T47D (cell line): ENCODE data around the gene ADAM12.

ENCODE experiments used
- DNase-seq, 2 experiments: peaks; one replicate each; pipeline versions ENCODE4 v3.0.0 to v3.0.0-alpha.2; 2011 to 2012; ENCODE audit warnings: low read depth in 1 of 2, low spot score in 1 of 2
- JUND ChIP-seq: IDR thresholded peaks from 2 replicates; pipeline ENCODE4 v1.6.1; 2012; ENCODE audit warnings: low read depth
- in situ Hi-C: cut with HindIII; loops from 2 replicates; pipeline ENCODE4 v1.10.0; 2016; ENCODE audit warnings: low sequenced_read_pairs, low pct_unique_long_range_greater_than_20kb

Gene ADAM12

GRCh38 chr10:126423732-126424491 lies 35.6 kb upstream of the ADAM12 start:
- no peak for DNase-seq
- in situ Hi-C loops = no loop called here
- TF ChIP-seq JUND = no peak

GRCh38 chr10:126422567-126422966 lies 34.3 kb upstream of the ADAM12 start:
- TF ChIP-seq JUND = no peak
- in situ Hi-C loops = no loop called here
- no peak for DNase-seq

- TF ChIP-seq JUND = no peak
- in situ Hi-C loops = no loop called here
- DNase-seq = no peak
Measured at GRCh38 chr10:126421756-126422256, 33.5 kb upstream of the ADAM12 start.

GRCh38 chr10:126420567-126421300 lies 32.5 kb upstream of the ADAM12 start:
- no peak for DNase-seq
- in situ Hi-C loops = no loop called here
- TF ChIP-seq JUND = no peak

GRCh38 chr10:126417220-126417825 lies 29.0 kb upstream of the ADAM12 start:
- no peak for DNase-seq
- no peak for TF ChIP-seq JUND
- in situ Hi-C loops = no loop called here

GRCh38 chr10:126409821-126410220 lies 21.5 kb upstream of the ADAM12 start:
- no peak for TF ChIP-seq JUND
- DNase-seq = no peak
- in situ Hi-C loops = no loop called here

GRCh38 chr10:126408953-126409641 lies 20.8 kb upstream of the ADAM12 start:
- in situ Hi-C loops = no loop called here
- no peak for TF ChIP-seq JUND
- DNase-seq = no peak

GRCh38 chr10:126407831-126408230 lies 19.6 kb upstream of the ADAM12 start:
- no peak for TF ChIP-seq JUND
- in situ Hi-C loops = no loop called here
- no peak for DNase-seq

GRCh38 chr10:126405239-126405775 lies 17.0 kb upstream of the ADAM12 start:
- in situ Hi-C loops = no loop called here
- TF ChIP-seq JUND = no peak
- DNase-seq = no peak

- in situ Hi-C loops = no loop called here
- no peak for TF ChIP-seq JUND
- DNase-seq = no peak
Measured at GRCh38 chr10:126402721-126403695, 14.7 kb upstream of the ADAM12 start.

GRCh38 chr10:126400641-126401040 lies 12.4 kb upstream of the ADAM12 start:
- in situ Hi-C loops = no loop called here
- TF ChIP-seq JUND = no peak
- DNase-seq = no peak
